Retina (tissue), 1 donor: ENCODE measurements around the gene DCTD.

Experiments
- DNase-seq: peaks from one replicate; pipeline ENCODE4 v3.0.0-alpha.2; 2016

Gene DCTD

DNA sequence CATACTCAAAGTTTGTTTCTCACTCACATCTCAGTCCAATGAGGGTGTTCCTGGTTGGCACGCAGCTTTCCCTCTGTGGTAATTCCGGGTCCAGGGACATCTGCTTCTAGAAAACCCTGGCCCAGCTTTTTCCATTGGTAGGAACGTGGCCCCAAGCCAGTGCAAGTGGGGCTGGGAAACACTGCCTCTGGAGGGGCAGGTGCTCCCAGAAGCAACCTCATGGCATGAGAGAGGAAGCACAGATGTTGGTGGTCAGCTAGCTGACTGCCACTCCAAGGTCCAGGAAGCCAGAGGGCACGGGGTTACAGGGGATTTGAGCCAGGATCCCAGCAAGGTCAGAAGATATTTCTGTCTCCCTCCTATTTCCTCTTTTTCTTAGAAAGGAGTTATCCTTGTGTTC, 47.5 kb downstream of the DCTD start:
- no peak for DNase-seq

DNA sequence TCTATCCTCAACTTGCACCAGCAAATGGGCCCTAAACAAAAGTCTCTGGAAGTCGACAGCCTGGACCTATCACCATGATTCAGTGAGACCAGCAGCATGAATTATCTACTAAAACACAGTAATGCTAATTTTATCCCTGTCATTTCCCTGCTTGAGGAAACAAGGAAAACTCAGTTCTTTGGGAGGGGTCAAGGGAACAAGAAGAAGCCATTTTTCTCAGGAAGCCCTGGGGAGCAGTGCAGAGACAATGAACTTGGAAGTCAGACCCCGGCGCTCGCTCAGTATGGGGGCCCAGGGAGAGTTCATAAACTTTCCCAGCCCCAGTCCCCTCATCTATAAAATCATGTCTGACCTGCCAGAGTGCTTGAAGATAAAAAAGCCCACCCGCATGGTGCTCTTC, 50.4 kb downstream of the DCTD start:
- no peak for DNase-seq

- no peak for DNase-seq
Measured at GRCh38 chr4:182863501-182863900, 53.7 kb downstream of the DCTD start.

- no peak for DNase-seq
Measured at GRCh38 chr4:182862921-182863320, 54.3 kb downstream of the DCTD start.

GRCh38 chr4:182862141-182862875, 54.9 kb downstream of the DCTD start:
- no peak for DNase-seq

DNA sequence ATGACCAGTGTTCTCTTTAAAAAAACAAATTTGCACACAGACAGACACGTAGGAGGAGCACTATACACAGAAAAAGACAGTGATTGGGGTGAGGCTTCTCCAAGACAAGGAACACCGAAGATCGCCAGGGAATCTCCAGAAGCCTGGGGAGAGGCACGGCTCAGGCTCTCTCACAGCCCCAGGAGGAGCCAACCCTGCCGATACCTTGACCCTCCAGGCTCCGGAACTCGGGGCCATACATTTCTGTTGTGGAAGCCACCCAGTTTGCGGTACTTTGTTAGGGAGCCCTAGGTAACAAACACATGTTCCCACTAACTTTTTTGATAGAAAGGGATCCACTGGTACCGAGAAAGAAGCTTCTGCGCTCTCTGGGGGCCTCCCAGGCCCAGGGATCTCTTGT, 55.8 kb downstream of the DCTD start:
- no peak for DNase-seq

DNA sequence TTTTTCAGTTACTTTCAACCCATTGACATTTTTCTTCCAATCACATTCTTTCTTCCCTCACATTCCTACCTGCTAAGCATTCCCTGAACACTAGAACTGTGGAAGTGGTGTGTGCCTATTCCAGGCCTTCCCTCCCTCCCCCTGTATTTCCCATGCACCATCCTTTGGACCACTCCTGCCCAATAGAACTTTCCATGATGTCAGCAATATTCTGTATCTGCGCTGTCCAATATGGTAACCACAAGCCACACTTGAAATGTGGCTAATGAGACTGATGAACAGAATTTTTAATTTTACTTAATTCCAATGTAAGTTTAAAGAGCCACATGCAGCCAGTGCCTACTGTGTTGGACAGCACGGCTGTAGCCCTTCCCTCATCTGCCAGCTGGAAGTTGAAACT, 57.5 kb downstream of the DCTD start:
- DNase-seq = no peak

DNA sequence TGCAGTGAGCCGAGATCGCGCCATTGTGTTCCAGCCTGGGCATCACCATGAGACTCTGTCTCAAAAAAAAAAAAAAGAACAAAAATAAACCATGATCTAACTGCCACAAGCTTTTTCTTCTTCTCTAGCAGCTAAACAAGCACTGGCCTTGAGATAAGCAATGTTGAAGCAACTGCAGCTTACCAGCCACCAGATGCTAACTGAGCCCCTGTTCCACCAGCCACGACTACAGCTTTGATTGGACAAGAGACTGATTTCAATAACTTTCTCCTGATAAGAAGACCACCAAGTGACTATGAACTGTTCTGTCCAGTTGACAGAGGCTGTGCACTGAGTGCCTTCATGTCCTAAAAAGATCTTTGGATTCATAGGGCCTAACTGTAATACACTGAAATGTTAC, 58.5 kb downstream of the DCTD start:
- no peak for DNase-seq

GRCh38 chr4:182856862-182857261, 60.3 kb downstream of the DCTD start:
- no peak for DNase-seq

DNA sequence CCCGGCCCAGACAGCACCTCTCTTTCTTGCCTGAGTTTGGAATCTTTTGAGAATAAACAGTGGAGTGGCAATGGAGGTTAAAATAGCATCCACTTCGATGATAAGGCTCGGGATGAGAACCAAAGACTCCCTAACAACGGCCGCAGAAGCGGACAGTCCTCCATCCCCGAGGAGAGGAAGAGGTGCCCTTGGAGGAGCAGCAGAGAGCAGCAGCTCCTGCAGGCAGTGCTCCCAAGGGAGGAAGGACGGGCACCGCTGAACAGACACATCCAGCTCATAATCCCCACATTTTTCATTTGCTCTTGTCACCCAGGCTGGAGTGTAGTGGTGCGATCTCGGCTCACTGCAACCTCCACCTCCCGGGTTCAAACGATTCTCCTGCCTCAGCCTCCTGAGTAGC, 61.3 kb downstream of the DCTD start:
- no peak for DNase-seq

- no peak for DNase-seq
Measured at GRCh38 chr4:182855312-182855711, 61.9 kb downstream of the DCTD start.

DNA sequence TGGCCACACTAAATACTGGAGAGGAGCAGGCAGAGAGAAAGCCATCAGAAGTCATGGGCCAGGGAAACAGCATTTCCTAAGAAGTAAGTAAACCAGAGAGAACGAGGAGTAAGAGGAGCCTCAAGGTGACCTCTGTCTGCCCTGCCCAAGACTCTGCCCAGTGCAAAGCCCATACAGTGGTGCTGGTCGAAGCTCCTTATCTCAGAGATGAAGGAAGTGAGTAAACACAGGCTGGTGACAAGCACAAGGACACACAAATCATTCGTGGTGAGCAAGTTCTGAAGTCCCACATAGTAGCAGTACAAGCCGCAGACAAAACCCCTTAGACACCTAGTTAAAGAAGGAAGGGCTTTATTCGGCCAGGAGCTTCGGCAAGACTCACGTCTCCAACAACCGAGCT, 62.7 kb downstream of the DCTD start:
- no peak for DNase-seq

DNA sequence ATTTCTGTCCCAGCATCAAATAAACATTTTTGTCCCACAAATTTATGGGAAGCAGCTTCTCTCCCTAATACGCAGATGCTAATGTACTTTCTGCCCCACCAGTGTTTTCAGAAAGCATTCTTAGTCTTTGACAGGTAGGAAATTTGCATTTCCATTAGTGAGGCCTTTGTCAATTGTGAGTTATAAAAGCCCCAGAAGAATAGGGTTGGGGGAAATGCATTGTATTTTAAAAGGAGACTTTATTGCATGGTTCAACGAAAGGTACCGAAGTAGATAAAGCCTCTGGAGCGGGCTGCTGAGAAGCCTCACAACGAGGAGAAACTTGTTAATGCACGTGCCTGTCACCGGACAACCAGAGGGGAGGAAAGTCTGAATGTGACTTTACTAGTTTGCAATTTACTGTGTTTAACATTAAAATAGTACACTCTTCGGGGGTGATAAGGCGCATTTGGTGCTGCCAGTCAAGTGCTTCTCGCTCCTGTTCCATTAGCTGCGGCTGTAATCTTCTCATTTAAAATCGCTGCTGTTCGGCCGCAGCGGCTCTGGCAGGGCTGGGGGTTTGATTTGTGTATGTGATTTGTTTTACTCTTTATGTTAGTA, 63.4 kb downstream of the DCTD start:
- no peak for DNase-seq

DNA sequence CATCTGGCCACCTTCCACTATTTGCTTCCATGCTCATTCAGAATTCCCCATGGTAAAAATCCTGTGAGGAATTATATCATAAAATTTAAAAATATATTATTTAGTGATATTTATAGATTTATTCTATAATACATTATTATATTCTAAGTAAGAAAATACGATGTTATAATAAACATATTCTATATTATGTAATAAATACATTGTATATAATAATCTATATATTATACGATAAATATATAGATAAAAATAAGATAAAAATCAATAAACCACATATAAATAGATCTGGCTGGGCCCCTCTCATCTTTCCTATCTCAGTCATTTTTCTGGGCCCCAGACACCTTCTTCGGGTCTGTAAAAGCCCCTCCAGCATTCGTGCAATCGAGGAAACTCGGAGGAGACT, 68.5 kb downstream of the DCTD start:
- no peak for DNase-seq

- no peak for DNase-seq
Measured at GRCh38 chr4:182847576-182848450, 69.4 kb downstream of the DCTD start.

- DNase-seq = no peak
Measured at GRCh38 chr4:182846036-182846435, 71.2 kb downstream of the DCTD start.

DNA sequence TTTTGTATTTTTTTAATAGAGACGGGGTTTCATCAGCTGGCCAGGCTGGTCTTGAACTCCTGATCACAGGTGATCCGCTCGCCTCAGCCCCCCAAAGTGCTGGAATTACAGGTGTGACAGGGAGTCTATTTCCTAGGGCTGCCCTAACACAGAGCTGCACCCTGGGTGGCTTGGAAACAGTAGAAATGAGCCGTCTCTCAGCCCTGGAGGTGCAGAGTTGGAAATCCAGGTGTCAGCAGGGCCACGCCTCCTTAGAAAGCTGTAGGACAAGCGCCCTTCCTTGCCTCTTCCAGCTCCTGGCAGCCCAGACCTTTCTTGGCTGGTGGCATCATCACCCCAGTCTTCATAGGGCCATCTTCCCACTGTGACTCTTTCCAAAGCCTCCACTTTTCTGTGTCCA, 71.6 kb downstream of the DCTD start:
- DNase-seq = no peak

- peak; percentile 50 for DNase-seq
Measured at GRCh38 chr4:182843808-182844325, 73.3 kb downstream of the DCTD start.

GRCh38 chr4:182842759-182843390, 74.3 kb downstream of the DCTD start:
- DNase-seq = peak; percentile 65

GRCh38 chr4:182842104-182842600, 75.0 kb downstream of the DCTD start:
- no peak for DNase-seq

GRCh38 chr4:182840108-182840507, 77.1 kb downstream of the DCTD start:
- DNase-seq = no peak
